22Rv1 (cell line): ENCODE data around the gene ONECUT3.
"Not testable (repeated sequence)": the region's sequence is repeated elsewhere in the genome, so short reads cannot be mapped to it uniquely, and the experiment has no call there.

Experiments used
- H3K27ac ChIP-seq: fragments of 450-650 bp; 2 replicates; pipeline ENCODE4 v1.5.1; 2017
- ZFX ChIP-seq: fragments of 450-650 bp; IDR thresholded peaks from 2 replicates; pipeline ENCODE4 v1.6.1; 2017; ENCODE audit warnings: antibody characterized with exemption, borderline replicate concordance
- TF ChIP-seq, protein P1 (sequence below): fragments of 450-650 bp; IDR thresholded peaks from 2 replicates; pipeline ENCODE4 v1.5.1; 2017; ENCODE audit warnings: mild to moderate bottlenecking

The ONECUT3 gene

DNA sequence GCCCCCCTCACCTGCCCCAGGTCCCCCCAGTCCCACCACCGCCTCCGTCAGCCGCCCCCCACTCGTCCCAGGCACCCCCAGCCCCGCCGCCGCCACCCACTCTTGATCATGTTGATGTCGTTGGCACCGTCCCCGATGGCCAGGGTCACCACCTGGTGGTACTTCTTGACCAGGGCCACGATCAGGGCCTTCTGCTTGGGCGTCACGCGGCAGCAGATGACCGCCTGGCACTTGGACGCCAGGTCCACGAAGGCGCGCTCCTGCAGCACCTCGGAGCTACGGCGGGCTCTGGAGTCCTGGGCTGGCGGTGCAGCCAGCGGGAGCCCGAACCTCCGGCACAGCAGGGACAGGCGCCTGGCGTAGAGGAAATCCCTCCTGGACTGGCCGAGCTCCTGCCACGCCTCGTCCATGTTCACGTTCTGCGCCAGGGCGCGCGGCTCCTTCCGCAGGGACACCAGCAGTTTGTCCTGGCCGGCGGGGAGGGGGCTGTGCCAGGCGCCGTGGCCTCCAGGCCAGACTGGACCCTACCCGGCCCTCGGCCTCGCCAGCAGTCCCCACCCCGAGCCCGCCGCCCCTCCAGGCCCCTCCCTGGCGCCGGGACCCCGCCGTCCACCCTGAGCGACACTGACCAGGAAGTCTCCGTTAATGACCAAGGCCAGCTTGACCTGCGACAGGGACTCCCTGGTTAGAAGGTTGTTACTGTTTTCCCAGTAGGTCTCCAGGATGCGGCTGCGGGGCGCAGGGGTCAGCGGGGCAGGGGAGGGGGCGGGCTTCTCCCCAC is 36.1 kb downstream of the ONECUT3 start:
- H3K27ac ChIP-seq: no peak overlapping the region
- TF ChIP-seq, protein P1, sequence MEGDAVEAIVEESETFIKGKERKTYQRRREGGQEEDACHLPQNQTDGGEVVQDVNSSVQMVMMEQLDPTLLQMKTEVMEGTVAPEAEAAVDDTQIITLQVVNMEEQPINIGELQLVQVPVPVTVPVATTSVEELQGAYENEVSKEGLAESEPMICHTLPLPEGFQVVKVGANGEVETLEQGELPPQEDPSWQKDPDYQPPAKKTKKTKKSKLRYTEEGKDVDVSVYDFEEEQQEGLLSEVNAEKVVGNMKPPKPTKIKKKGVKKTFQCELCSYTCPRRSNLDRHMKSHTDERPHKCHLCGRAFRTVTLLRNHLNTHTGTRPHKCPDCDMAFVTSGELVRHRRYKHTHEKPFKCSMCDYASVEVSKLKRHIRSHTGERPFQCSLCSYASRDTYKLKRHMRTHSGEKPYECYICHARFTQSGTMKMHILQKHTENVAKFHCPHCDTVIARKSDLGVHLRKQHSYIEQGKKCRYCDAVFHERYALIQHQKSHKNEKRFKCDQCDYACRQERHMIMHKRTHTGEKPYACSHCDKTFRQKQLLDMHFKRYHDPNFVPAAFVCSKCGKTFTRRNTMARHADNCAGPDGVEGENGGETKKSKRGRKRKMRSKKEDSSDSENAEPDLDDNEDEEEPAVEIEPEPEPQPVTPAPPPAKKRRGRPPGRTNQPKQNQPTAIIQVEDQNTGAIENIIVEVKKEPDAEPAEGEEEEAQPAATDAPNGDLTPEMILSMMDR: no peak
- no peak for TF ChIP-seq ZFX

DNA sequence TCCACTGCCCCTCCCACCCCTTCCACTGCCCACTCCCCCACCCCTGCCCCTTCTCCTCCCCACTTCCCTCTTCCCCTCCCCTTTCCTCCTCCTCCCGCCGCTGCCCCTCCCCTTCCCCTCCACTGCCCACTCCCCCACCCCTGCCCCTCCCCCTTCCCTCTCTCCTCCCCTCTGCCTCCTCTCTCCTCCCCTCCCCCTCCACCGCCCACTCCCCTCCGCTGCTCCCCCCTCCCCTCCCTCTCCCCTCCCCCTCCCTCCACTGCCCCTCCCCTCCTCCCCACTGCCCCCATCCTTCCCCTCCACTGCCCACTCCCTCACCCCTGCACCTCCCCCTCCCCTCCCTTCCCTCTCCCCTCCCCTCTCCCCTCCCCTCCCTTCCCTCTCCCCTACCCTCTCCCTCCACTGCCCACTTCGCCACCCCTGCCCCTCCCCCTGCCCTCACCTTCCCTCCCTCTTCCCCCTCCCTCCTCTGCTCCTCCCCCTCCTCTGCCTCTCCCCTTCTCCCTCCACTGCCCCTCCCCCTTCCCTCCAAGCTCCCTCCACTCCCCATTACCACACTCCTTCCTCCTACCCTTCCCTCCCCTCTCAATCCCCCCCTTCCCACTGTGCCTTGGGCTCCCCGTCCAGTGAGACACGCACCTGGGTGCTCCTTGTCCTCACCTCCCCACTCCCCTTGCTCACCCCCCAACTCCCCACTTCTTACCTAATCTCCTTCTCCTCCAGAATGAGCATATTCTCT is 36.9 kb downstream of the ONECUT3 start:
- H3K27ac ChIP-seq: no peak overlapping the region
- TF ChIP-seq ZFX: no peak
- TF ChIP-seq, protein P1: no peak

DNA sequence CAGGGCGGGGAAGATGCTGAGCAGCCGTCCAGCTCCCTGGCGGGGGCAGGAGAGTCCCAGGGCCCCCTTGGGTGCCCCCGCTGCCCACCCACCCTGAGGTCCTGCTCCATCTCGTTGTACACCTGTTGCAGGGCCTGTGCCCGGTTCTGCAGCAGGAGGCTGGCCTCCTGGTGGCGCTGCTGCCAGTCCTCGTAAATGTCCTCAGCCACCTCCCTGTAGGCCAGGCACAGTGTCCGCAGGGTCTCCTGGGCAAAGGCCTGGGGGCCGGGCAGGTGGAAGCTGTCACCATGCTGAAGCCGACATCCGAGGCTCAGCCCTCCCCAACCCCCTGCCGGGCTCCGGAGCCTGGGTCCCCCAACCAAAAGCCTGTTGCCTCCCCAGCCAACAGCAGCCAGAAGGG is 38.6 kb downstream of the ONECUT3 start:
- no peak for TF ChIP-seq ZFX
- TF ChIP-seq, protein P1: no peak
- no peak overlapping the region for H3K27ac ChIP-seq

DNA sequence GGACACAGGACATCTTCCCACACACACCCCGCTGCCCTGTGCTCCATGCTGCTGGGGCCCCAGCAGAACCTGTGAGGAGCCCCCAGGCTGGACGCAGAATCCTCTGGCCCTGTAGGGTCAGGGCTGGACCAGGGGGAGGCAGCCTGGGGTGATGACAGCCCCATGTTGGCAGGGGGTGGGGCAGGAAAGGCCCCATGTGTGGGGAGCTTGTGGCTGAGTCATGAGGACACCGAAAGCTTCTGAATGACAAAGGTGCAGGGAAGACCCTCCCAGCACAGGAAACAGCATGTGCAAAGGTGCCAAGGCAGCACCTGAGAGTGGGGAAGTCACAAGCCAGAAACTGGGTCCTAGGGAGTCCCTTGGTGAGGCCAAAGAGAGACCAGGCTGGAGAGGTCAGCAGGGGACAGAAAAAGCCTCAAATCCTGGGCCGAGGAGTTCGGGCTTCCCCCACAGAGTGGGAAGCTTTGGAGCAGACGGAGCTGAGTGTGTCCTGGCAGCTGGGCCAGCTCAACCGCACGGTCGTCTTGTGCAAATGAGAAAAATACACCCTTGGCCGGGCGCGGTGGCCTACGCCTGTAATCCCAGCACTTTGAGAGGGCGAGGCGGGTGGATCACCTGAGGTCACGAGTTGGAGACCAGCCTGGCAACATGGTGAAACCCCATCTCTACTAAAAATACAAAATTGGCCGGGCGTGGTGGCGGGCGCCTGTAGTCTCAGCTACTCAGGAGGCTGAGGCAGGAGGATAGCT is 41.3 kb downstream of the ONECUT3 start:
- no peak for TF ChIP-seq ZFX
- TF ChIP-seq, protein P1: no peak
- H3K27ac ChIP-seq: no peak overlapping the region

DNA sequence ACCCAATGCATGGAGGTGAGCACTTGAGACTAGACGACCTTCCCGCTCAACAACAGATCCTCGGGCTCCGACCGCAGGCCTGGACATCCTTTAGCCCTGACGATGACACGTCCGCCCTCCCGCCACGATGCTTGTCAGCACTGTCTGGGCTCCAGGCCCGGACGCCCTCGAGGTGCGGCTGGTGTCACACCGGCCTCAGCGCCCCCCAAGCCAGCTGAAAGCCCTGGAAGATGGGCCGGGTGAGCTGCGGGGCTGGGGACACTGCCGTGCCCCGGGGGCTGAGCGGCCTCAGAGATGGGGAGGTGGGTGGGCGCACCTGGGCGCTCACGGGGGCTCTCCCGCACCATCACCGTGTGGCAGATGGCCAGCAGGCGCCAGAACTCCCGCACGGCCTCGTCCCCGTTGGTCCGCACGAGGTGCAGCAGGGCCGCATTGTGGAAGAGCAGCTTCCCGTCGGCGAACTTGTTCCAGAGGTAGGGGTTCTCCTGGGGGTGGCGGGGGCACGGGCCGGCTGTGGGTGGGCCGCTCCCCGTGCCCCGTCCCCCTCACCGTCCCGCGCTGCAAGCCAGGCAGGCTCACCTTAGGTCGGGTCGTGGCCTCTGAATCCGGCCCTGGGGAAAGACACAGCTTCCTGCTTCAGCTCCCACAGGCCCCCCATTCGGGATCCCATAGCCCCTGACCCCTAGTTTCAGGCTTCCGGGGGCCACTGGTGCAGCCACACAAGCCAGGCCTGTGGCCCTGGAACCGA is 43.3 kb downstream of the ONECUT3 start:
- no peak overlapping the region for H3K27ac ChIP-seq
- TF ChIP-seq, protein P1: no peak
- no peak for TF ChIP-seq ZFX

DNA sequence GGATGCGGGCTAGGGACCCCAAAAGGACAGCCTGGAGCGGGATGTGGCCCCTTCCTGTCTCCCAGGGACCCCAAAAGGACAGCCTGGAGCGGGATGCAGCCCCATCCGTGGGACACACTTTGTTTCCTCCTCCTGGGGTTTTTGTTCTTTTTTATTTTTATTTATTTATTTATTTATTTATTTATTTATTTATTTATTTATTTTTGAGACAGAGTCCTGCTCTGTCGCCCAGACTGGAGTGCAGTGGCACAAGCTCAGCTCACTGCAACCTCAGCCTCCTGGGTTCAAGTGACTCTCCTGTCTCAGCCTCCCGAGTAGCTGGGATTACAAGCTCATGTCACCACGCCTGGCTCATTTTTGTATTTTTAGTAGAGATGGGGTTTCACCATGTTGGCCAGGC is 44.0 kb downstream of the ONECUT3 start:
- not testable (repeated sequence) for H3K27ac ChIP-seq

DNA sequence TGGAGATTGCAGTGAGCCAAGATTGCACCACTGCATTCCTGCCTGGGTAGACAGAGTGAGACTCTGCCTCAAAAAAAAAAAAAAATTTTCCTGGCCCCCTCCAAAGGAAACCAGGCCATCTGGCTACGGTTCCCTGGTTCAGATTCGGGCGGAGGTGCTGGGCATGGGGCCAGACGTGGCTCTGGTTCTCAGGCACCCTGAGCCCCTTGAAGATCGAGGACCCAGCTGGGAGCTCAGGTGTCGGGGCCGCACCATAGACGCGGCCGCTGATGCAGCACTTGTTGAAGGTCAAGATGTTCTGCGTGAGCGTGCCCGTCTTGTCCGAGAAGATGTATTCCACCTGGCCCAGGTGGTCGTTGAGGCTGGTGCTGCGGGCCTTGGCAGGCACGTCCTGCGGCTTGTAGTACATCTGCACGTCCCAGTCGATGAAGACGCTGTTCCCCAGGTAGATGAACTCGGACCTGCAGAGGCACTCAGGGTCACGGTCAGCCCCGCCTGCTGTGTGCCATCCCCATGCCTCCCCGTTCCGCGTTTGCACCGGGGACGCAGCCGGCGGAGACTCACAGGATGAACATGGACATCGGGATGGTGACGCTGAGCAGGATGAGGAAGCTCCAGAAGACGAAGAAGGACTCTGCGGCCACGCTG is 46.5 kb downstream of the ONECUT3 start:
- TF ChIP-seq, protein P1: no peak
- TF ChIP-seq ZFX: no peak
- H3K27ac ChIP-seq: no peak overlapping the region
